Breast epithelium (tissue), 3 donors: ENCODE data around the gene NAA80.

ENCODE experiments used
- POLR2A ChIP-seq: fragments of 450-650 bp; IDR thresholded peaks from one replicate; pipeline ENCODE4 v1.6.1; 2016; ENCODE audit warnings: antibody characterized with exemption, mild to moderate bottlenecking, moderate library complexity
- POLR2AphosphoS5 ChIP-seq, 3 donors: sonication (generic); formaldehyde crosslinking; IDR thresholded peaks; one replicate each; pipeline ENCODE4 v1.6.1; 2017; ENCODE audit warnings: antibody characterized with exemption in 3 of 3
- TF ChIP-seq, protein P1 (sequence below), 3 donors: fragments of 450-650 bp; IDR thresholded peaks; one replicate each; pipeline ENCODE4 v1.5.1; 2016 to 2017; ENCODE audit warnings: antibody characterized with exemption in 3 of 3, mild to moderate bottlenecking in 3 of 3, moderate library complexity in 3 of 3

- TF ChIP-seq, protein P1, sequence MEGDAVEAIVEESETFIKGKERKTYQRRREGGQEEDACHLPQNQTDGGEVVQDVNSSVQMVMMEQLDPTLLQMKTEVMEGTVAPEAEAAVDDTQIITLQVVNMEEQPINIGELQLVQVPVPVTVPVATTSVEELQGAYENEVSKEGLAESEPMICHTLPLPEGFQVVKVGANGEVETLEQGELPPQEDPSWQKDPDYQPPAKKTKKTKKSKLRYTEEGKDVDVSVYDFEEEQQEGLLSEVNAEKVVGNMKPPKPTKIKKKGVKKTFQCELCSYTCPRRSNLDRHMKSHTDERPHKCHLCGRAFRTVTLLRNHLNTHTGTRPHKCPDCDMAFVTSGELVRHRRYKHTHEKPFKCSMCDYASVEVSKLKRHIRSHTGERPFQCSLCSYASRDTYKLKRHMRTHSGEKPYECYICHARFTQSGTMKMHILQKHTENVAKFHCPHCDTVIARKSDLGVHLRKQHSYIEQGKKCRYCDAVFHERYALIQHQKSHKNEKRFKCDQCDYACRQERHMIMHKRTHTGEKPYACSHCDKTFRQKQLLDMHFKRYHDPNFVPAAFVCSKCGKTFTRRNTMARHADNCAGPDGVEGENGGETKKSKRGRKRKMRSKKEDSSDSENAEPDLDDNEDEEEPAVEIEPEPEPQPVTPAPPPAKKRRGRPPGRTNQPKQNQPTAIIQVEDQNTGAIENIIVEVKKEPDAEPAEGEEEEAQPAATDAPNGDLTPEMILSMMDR (IDR thresholded peaks at IDR 0.05) = no peak
- TF ChIP-seq POLR2A = no peak
- no peak for TF ChIP-seq POLR2AphosphoS5 (IDR thresholded peaks at IDR 0.05)
These were observed 27.8 kb downstream of the NAA80 start for GRCh38 chr3:50271314-50271936.
